Vagina (tissue), 2 donors: ENCODE measurements around the gene EHD1.

ENCODE experiments used
- POLR2A ChIP-seq, 2 donors: fragments of 450-650 bp; IDR thresholded peaks; one replicate each; pipeline ENCODE4 v1.6.1; 2017; ENCODE audit warnings: antibody characterized with exemption in 2 of 2, mild to moderate bottlenecking in 2 of 2, moderate library complexity in 2 of 2
- POLR2AphosphoS5 ChIP-seq, 2 donors: sonication (generic); formaldehyde crosslinking; IDR thresholded peaks; one replicate each; pipeline ENCODE4 v1.9.0; 2017; ENCODE audit warnings: antibody characterized with exemption in 2 of 2, mild to moderate bottlenecking in 2 of 2, low read depth in 1 of 2; ENCODE audit not compliant: insufficient read depth in 1 of 2
- TF ChIP-seq, protein P1 (sequence below), 3 experiments: fragments of 450-650 bp in 2 of 3; fragments of 200-600 bp in 1 of 3; sonication (generic) in 1 of 3; IDR thresholded peaks; one replicate each; pipeline ENCODE4 v1.5.1; 2017 to 2019; ENCODE audit warnings: antibody characterized with exemption in 3 of 3, mild to moderate bottlenecking in 2 of 3, moderate library complexity in 2 of 3

DNA sequence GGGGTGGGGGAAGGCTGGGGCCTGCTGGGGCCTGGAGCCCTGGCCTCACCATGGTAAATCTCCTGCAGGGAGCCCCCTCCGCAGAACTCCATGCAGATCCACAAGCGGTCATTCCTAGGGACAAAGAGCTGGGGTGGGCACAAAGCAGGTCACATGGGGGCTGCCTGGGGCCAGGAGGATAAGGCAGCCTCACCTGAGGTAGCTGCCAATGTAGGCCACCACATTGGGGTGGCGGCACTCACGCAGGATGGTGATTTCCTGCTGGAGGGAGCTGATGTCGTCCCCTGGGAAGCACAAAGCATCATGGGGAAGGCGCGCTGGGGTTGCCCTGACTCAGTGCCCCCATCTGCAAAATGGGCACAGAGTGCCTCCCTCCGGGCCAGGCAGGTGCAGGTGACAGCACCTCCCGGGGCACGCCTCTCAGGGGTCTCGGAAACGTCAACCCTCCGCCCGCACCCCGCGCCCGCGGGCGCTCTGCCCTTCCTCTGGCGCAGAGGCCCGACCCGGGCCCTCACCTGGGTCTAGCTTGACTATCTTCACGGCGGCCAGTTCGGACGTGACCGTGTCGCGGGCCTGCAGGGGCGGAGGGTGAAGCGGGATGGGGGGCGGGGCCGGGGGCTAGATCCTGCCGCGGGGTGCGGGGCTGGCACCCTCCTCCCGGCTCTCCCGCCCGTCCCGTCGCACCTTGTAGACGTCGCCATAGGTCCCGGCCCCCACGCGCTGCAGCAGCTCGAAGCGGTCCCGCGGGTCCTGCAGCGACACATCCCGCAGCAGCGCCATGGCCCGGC is 75.9 kb downstream of the EHD1 start:
- TF ChIP-seq, protein P1, sequence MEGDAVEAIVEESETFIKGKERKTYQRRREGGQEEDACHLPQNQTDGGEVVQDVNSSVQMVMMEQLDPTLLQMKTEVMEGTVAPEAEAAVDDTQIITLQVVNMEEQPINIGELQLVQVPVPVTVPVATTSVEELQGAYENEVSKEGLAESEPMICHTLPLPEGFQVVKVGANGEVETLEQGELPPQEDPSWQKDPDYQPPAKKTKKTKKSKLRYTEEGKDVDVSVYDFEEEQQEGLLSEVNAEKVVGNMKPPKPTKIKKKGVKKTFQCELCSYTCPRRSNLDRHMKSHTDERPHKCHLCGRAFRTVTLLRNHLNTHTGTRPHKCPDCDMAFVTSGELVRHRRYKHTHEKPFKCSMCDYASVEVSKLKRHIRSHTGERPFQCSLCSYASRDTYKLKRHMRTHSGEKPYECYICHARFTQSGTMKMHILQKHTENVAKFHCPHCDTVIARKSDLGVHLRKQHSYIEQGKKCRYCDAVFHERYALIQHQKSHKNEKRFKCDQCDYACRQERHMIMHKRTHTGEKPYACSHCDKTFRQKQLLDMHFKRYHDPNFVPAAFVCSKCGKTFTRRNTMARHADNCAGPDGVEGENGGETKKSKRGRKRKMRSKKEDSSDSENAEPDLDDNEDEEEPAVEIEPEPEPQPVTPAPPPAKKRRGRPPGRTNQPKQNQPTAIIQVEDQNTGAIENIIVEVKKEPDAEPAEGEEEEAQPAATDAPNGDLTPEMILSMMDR (IDR thresholded peaks at IDR 0.05), result no peak
- no peak for TF ChIP-seq POLR2A (IDR thresholded peaks at IDR 0.05)
- no peak for TF ChIP-seq POLR2AphosphoS5 (IDR thresholded peaks at IDR 0.05; ENCODE audit: insufficient read depth in 1 of 2, low read depth in 1 of 2)
